ENCODE results near the gene SH3BP1. TPM values are rescaled to one million over a fixed set of nuclear protein-coding genes. Genes with fewer than 3 reads are reported as not detected.

The SH3BP1 gene
- total RNA-seq, 6 donors from 2014 or later = 11.4 to 58.7 (median 31.1) TPM

GRCh38 chr22:37634417-37634924, 5.0 kb upstream of the SH3BP1 start:
- no peak for DNase-seq

GRCh38 chr22:37635157-37635556, 4.3 kb upstream of the SH3BP1 start:
- Histone ChIP-seq H3K27me3 (no peaks in the 10 kb centered on the region), H3K4me3 (no peak overlapping the region), H3K4me1 (peaks cover 63 to 71% (median 65%) of the 10 kb centered on the region in 4 donors), H3K36me3 (peaks cover 2 to 24% (median 19%) of the 10 kb centered on the region in 4 donors), H3K27ac (peak overlapping the region in 3 of 4 donors; percentile 83 to 91 (median 88)), H3K9me3 (no peaks in the 10 kb centered on the region)
- no peak for TF ChIP-seq EP300 (IDR thresholded peaks at IDR 0.05)
- DNase-seq = no peak
- no peak for ATAC-seq (ENCODE audit: low FRiP score in 2 of 2)
- WGBS, 2 donors = 87 to 90% methylated on average over 5 to 7 of the region's 7 CpGs

More at GRCh38 chr22:37634417-37634924, 5.0 kb upstream of the SH3BP1 start:
- TF ChIP-seq POLR2A (IDR thresholded peaks at IDR 0.05) (no peak), EP300 (IDR thresholded peaks at IDR 0.05) (no peak), POLR2AphosphoS5 (IDR thresholded peaks at IDR 0.05) (no peak), CTCF (IDR thresholded peaks at IDR 0.05) (no peak)
- H3K27ac ChIP-seq = peak overlapping the region; percentile 77 to 91 (median 86)
- ATAC-seq (ENCODE audit: low FRiP score in 2 of 2) = no peak
- H3K27me3 ChIP-seq = no peaks in the 10 kb centered on the region
- peaks cover 57 to 64% (median 61%) of the 10 kb centered on the region in 4 donors for H3K4me1 ChIP-seq
- H3K4me3 ChIP-seq = peak overlapping the region in 2 of 4 donors; percentile 12 to 24
- peaks cover 7 to 31% (median 26%) of the 10 kb centered on the region in 4 donors for H3K36me3 ChIP-seq
- 41 to 55% methylated on average over 7 of the region's 8 CpGs for WGBS, 2 donors
- H3K9me3 ChIP-seq = no peaks in the 10 kb centered on the region

DNA sequence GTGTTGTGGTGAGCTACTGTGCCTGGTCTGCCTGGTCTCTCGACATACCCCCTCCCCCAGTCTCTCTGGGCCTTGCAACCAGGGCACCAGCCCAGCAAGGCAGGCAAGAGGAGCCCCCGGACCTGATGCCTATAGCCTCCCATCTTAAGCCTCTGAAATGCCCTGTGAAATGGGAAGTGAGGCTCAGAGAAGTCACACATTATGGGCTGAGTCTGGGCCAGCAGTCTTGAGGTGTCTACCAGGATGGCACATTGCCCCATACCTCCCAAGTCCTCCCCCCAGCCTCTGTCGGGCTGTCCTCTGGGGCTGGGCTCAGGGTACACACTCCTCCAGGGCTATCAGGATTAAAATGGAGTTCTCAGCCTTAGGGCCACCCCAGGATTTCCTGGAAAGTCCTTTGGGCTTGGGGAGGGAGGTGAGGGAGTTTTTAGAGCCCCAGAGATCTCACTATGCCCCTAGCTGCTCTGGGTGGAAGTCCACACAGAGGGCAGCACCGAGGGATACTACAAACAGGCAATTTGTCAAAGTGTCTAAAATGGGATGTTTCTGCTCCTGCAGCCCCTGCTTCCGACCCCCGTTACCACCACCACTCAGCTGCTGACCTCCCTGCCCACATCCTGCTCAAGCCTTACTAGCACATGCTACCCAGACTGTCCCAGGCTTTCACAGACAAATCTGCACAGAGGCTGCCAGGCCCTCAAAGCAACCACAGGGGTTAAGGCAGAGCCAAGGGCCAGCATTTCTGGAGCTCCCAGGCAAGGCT, 3.1 kb upstream of the SH3BP1 start:
- H3K27ac ChIP-seq = peak overlapping the region; percentile 10 to 91 (median 33)
- ATAC-seq (ENCODE audit: low FRiP score in 2 of 2) = no peak
- no peaks in the 10 kb centered on the region for H3K9me3 ChIP-seq
- DNase-seq = no peak
- no peaks in the 10 kb centered on the region for H3K27me3 ChIP-seq
- peak in 1 of 6 experiments; percentile 16 for TF ChIP-seq CTCF (IDR thresholded peaks at IDR 0.05)
- no peak for TF ChIP-seq POLR2A (IDR thresholded peaks at IDR 0.05)
- TF ChIP-seq POLR2AphosphoS5 (IDR thresholded peaks at IDR 0.05) = no peak
- peaks cover 0 to 12% (median 7%) of the 10 kb centered on the region in 4 donors for H3K36me3 ChIP-seq
- peaks cover 74 to 79% (median 77%) of the 10 kb centered on the region in 4 donors for H3K4me1 ChIP-seq
- no peak overlapping the region for H3K4me3 ChIP-seq
- WGBS, 2 donors = 55 to 63% methylated on average over 3 to 5 of the region's 6 CpGs

GRCh38 chr22:37636949-37637273, 2.6 kb upstream of the SH3BP1 start:
- ATAC-seq (ENCODE audit: low FRiP score in 2 of 2) (no peak), DNase-seq (no peak)
- Histone ChIP-seq H3K4me1 (peaks cover 74 to 79% (median 77%) of the 10 kb centered on the region in 4 donors), H3K4me3 (no peak overlapping the region), H3K27me3 (no peaks in the 10 kb centered on the region), H3K36me3 (peaks cover 0 to 7% (median 2%) of the 10 kb centered on the region in 4 donors), H3K9me3 (no peaks in the 10 kb centered on the region), H3K27ac (peak overlapping the region in 3 of 4 donors; percentile 17 to 91 (median 49))
- 69 to 79% methylated on average over 3 of the region's 3 CpGs for WGBS, 2 donors
- TF ChIP-seq CTCF (IDR thresholded peaks at IDR 0.05) = no peak
- no peak for TF ChIP-seq EP300 (IDR thresholded peaks at IDR 0.05)
- no peak for TF ChIP-seq POLR2A (IDR thresholded peaks at IDR 0.05)
- no peak for TF ChIP-seq POLR2AphosphoS5 (IDR thresholded peaks at IDR 0.05)

- WGBS, 2 donors = 40 to 44% methylated on average over 11 of the region's 11 CpGs
- DNase-seq (no peak), ATAC-seq (ENCODE audit: low FRiP score in 2 of 2) (no peak)
- Histone ChIP-seq H3K4me1 (peaks cover 69 to 77% (median 70%) of the 10 kb centered on the region in 4 donors), H3K9me3 (no peaks in the 10 kb centered on the region), H3K27me3 (no peaks in the 10 kb centered on the region), H3K4me3 (peak overlapping the region in 3 of 4 donors; percentile 57 to 65 (median 64)), H3K36me3 (peaks cover 0 to 7% (median 0%) of the 10 kb centered on the region in 4 donors), H3K27ac (peak overlapping the region in 3 of 4 donors; percentile 86 to 90 (median 87))
- TF ChIP-seq CTCF (IDR thresholded peaks at IDR 0.05) = no peak
- TF ChIP-seq EP300 (IDR thresholded peaks at IDR 0.05) = no peak
- no peak for TF ChIP-seq POLR2AphosphoS5 (IDR thresholded peaks at IDR 0.05)
- no peak for TF ChIP-seq POLR2A (IDR thresholded peaks at IDR 0.05)
Observed at GRCh38 chr22:37638391-37639069, 939 bp upstream of the SH3BP1 start.

All from upper lobe of left lung (tissue), 6 donors.